Measurements from ENCODE around the gene ASRGL1. TPM values are rescaled to one million over a fixed set of nuclear protein-coding genes. Genes with fewer than 3 reads are reported as not detected.
"Not testable (repeated sequence)": the region's sequence is repeated elsewhere in the genome, so short reads cannot be mapped to it uniquely, and the experiment has no call there.

Gene ASRGL1
- total RNA-seq, 1 experiment from 2014 or later = 5.1 TPM

DNA sequence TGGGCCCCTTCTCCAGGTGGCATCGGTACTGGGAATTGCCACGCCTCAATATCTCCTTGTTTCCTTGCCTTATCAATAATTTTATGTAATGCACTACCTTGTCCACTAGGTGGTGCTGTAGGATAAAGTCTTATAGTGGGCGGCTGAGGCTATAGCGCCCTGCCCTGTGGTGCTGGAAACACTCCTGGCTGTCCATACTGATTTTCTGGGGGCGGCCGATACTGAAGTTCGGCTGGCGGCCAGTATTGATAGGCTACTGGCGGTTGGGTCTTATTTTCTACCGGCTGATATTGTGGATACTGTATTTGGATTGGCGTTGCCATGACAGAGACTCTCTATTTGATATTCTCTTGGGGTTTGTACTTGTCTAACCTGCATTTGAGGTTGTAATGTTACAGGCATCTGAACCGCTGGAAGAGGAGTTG, 43.6 kb downstream of the ASRGL1 start:
- DNase-seq = peak; percentile 32
- not testable (repeated sequence) for H3K36me3 ChIP-seq, H3K27me3 ChIP-seq, H3K9me3 ChIP-seq, H3K4me3 ChIP-seq

DNA sequence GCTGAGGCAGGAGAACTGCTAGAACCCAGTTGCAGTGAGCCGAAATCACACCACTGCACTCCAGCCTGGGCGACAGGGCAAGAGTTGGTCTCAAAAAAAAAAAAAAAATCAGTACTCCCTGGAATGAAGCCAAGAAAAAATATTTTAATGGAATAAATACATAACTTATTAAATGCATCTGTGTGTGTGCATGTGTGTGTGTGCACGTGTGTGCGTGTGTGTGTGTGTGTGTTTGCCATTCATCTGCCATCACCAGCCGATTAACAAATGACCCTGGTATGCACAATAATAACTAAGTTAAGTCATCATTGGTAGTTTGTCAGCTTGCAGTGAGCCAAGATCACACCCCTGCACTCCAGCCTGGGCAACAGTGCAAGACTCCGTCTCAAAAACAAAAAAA, 46.6 kb downstream of the ASRGL1 start:
- Histone ChIP-seq H3K9me3 (no peaks in the 10 kb centered on the region), H3K27me3 (no peaks in the 10 kb centered on the region), H3K36me3 (no peaks in the 10 kb centered on the region), H3K4me3 (no peak overlapping the region)
- DNase-seq = no peak

DNA sequence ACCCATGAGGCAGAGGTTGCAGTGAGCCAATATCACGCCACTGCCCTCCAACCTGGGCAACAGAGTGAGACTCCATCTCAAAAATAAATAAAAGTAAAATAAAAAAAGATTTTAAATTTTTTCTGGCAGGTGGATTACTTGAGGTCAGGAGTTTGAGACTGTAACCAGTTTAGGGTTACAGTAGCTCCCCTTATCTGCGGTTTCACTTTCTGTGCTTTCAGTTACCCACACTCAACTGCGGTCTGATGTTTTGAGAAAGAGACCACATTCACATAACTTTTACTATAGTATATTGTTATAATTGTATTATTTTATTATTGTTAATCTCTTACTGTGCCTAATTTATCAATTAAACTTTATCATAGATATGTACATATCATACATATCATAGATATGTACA, 48.8 kb downstream of the ASRGL1 start:
- not testable (repeated sequence) for DNase-seq, H3K36me3 ChIP-seq

DNA sequence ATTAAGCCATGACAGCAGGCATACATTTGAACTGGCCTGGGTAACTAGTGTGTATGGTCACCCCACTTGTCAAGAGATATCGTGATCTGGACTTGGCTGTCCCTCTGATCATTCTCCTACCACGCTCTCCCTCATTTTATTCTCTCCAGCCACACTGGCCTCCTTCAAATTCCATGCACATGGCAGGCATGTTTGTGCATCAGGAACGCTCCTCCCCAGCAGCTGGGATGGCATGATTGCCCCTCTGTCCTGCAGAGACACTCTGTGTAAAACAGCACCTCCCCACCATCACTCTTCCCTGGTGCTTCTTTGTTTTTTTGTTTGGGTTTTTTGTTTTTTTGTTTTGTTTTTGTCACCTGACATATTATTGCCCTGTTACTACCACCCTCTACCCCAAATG, 50.1 kb downstream of the ASRGL1 start:
- no peaks in the 10 kb centered on the region for H3K27me3 ChIP-seq
- H3K4me3 ChIP-seq = no peak overlapping the region
- no peak for DNase-seq
- H3K36me3 ChIP-seq = no peaks in the 10 kb centered on the region
- H3K9me3 ChIP-seq = no peaks in the 10 kb centered on the region

More for the DNA sequence above, 48.8 kb downstream of the ASRGL1 start:
- H3K9me3 ChIP-seq, H3K4me3 ChIP-seq, H3K27me3 ChIP-seq: not testable (repeated sequence)

DNA sequence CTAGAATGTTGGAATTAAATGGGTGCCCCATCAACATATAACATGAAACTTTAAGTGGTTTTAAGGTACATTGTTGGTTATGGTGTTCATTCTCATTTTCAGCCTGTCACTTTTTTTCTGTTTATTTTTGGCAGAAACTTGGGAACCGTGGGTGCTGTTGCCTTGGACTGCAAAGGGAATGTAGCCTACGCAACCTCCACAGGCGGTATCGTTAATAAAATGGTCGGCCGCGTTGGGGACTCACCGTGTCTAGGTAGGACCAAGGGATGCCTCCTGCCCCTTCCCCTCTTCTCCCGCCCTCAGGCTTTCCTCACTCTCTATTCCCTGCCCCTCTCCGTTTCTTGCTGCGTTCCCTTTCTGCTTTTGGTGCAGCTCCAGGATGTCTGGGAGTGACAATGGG, 51.8 kb downstream of the ASRGL1 start:
- no peak for DNase-seq
- Histone ChIP-seq H3K9me3 (no peaks in the 10 kb centered on the region), H3K27me3 (no peaks in the 10 kb centered on the region), H3K36me3 (no peaks in the 10 kb centered on the region), H3K4me3 (no peak overlapping the region)

DNA sequence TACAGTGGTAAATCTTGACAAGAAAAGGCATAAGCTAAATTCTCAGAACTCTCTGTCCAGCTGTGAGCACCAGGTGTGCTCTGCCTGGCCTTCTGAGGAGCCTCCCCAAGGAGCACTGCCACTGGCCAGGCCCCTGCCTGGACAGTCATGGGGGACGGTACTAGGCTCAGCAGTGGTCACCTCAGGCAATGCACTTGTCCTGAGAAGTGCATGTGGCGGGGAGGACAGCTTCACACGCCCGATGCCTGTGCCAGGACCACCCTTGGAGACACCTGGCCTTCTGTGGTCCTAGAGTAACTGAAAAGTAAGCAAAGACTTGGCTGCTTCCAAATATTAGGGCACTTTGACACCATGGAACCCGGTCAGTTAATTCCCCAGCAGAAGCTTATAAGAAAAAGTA, 53.0 kb downstream of the ASRGL1 start:
- no peak overlapping the region for H3K4me3 ChIP-seq
- H3K9me3 ChIP-seq = no peaks in the 10 kb centered on the region
- H3K27me3 ChIP-seq = no peaks in the 10 kb centered on the region
- H3K36me3 ChIP-seq = no peaks in the 10 kb centered on the region
- no peak for DNase-seq

DNA sequence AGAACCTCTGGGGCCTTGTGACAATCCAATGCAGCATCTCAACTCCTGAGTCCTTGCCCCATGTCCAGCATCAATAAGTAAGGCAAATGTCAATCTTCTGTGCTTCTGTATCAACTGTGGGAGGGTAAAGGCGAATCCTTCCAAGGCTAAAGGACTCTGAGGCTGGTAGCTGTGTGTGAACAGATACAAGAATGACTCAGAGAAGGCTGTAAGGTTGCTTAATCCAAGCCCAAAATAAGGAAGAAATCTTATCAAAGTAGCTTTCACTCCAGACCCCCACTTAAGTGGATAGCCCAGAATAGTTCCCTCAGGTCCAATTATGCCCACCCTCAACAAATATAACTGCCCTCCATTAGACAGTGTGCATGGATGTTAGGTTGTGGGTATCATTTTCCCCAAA, 53.5 kb downstream of the ASRGL1 start:
- Histone ChIP-seq H3K27me3 (no peaks in the 10 kb centered on the region), H3K4me3 (no peak overlapping the region), H3K36me3 (no peaks in the 10 kb centered on the region), H3K9me3 (no peaks in the 10 kb centered on the region)
- DNase-seq = no peak

DNA sequence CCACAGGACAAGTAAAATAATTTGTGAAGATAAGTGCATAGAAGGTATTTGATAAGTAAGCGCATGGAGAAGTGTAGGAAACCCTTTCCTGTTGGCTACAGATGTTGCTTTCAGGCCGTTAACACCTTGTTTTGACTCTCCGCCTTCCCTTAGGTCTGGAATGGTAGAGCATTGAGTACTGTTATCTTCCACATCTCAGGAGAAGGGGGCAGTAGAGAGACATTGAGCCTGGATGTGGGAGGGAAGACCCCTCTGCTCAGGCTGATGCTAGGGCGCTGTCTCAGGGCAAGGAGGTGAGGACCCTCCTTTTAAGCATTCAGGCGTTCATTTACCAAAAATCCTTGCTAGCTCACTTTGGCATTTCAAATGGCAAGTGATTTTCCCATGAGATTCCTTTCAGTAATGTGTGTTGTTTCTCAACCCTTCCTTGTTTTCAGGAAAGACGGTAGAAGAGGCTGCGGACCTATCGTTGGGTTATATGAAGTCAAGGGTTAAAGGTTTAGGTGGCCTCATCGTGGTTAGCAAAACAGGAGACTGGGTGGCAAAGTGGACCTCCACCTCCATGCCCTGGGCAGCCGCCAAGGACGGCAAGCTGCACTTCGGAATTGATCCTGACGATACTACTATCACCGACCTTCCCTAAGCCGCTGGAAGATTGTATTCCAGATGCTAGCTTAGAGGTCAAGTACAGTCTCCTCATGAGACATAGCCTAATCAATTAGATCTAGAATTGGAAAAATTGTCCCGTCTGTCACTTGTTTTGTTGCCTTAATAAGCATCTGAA, 54.6 kb downstream of the ASRGL1 start:
- H3K27me3 ChIP-seq = no peaks in the 10 kb centered on the region
- no peak for DNase-seq
- no peaks in the 10 kb centered on the region for H3K36me3 ChIP-seq
- no peaks in the 10 kb centered on the region for H3K9me3 ChIP-seq
- H3K4me3 ChIP-seq = no peak overlapping the region

DNA sequence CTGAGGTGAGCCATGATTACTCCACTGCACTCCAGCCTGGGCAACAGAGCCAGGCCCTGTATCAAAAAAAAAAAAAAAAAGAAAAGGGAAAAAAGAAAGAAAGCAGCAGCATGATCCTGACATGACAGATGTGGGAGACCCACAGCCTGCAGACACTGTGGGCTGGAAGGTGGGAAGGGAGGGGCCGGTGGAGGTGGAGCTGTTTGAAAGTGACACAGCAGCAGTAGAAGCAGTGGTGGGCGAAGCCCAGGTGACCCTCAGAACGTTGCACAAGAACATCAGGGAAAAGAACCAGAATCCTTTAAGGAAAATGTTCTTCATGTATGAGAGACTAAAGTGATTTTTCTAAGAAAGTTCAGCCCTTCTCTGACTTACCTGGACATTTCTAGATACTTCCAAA, 55.3 kb downstream of the ASRGL1 start:
- H3K9me3 ChIP-seq = no peaks in the 10 kb centered on the region
- H3K27me3 ChIP-seq = no peaks in the 10 kb centered on the region
- DNase-seq = no peak
- H3K36me3 ChIP-seq = no peaks in the 10 kb centered on the region
- no peak overlapping the region for H3K4me3 ChIP-seq

DNA sequence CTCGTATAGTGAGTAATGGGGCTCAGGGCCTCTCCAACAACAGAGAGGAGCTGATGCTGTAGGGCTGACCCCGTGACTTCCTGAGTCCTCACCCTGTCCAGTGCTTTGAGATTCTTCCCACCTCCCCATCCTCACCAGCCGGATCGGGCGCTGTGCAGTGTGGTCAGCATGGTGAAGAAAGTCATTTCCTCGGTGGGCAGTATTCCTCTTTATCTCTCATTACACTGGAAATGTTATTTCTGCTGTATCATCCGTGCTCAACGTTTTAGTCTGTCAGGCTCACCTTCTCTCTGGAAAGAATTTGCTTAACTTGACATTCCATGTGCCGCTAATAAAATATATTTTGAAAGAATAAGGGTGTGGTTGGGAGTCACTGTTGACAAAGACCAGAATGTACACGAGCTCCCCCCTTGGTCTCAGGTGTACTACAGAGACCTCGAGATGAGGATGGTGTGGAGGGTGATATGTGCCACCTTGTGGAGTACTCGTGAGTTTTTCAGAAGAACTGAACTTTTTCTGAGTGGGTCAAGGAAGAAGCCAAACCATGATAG, 55.9 kb downstream of the ASRGL1 start:
- Histone ChIP-seq H3K9me3 (no peaks in the 10 kb centered on the region), H3K36me3 (no peaks in the 10 kb centered on the region), H3K27me3 (no peaks in the 10 kb centered on the region), H3K4me3 (no peak overlapping the region)
- DNase-seq = no peak

DNA sequence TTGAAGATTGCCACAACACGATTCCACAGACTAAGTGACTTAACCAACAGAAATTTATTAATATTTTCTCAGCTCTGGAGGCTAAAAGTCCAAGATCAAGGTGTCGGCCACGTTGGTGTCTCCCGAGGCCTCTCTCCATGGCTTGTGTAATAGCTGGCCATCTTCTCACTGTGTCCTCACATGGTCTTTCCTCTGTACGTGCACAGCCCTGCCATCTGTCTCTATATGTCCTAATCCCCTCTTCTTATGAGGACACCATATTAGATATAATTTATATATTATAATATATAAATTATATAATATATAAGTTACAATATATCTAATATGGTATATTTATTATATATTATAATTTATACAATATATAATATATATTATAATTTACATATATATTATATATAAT, 56.5 kb downstream of the ASRGL1 start:
- no peaks in the 10 kb centered on the region for H3K9me3 ChIP-seq
- H3K36me3 ChIP-seq = no peaks in the 10 kb centered on the region
- no peak for DNase-seq
- H3K27me3 ChIP-seq = no peaks in the 10 kb centered on the region
- no peak overlapping the region for H3K4me3 ChIP-seq

DNA sequence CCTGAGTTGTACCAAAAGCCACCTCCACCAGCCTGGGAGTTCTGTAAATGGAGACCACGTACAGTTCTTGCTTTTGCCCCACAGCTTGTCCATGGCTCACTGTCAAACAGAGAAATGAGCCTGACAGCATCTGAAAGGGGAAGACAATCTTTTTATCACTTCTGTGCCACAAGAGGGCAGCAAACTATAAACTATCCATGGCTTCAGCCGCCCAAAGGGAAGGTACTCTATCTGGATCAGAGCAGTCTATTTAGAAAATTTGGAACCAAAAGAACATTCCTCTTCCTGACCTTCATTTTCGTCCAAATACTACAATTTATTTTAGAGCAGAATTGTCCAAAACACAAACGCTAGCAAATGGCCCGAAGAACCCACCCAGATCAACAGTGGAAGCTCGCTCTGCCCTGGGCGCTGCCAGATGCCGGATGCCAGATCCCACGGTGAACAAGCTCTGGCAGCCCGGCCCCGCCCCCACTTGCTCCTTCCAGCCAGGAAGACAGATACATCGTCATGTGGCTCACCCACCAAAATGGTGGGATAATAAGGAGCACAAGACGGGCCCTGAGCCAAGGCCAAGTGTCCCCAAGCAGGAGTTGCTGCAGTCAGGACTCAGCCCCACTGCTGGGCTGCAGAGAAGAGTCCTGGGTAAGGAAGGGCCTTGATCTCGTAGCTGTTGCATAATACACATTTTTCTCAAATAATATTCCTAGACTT, 57.7 kb downstream of the ASRGL1 start:
- H3K9me3 ChIP-seq = no peaks in the 10 kb centered on the region
- peak; percentile 81 for DNase-seq
- peak overlapping the region; percentile 38 for H3K4me3 ChIP-seq
- no peaks in the 10 kb centered on the region for H3K27me3 ChIP-seq
- no peaks in the 10 kb centered on the region for H3K36me3 ChIP-seq

DNA sequence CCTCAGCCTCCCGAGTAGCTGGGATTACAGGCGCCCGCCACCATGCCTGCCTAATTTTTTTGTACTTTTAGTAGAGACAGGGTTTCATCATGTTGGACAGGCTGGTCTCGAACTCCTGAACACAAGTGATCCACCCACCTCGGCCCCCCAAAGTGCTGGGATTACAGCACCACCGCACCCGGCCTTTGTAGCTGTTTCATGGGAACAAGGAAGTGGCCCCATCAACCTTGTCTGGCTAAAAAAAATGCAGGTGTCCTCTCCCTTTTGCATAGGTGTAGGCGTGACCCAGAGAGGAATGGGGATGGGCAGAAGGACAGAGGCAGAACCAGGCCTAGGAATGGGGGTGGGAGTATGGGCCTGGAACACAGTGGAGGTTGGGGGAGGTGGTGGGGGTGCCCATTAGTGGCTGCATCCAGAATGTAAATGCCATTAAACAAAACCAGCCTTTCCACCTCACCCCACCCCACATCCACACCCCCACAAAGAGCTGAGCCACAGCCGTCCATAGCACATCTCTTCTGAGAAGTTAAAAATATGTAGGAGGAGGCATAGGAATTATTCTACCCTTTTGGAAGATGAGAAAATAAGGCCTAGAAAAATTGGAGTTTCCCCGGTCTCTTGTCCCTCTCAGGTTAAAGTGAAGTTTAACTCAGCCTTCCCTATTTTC, 58.8 kb downstream of the ASRGL1 start:
- no peak for DNase-seq
- Histone ChIP-seq H3K27me3 (no peaks in the 10 kb centered on the region), H3K9me3 (no peaks in the 10 kb centered on the region), H3K36me3 (no peaks in the 10 kb centered on the region), H3K4me3 (no peak overlapping the region)

DNA sequence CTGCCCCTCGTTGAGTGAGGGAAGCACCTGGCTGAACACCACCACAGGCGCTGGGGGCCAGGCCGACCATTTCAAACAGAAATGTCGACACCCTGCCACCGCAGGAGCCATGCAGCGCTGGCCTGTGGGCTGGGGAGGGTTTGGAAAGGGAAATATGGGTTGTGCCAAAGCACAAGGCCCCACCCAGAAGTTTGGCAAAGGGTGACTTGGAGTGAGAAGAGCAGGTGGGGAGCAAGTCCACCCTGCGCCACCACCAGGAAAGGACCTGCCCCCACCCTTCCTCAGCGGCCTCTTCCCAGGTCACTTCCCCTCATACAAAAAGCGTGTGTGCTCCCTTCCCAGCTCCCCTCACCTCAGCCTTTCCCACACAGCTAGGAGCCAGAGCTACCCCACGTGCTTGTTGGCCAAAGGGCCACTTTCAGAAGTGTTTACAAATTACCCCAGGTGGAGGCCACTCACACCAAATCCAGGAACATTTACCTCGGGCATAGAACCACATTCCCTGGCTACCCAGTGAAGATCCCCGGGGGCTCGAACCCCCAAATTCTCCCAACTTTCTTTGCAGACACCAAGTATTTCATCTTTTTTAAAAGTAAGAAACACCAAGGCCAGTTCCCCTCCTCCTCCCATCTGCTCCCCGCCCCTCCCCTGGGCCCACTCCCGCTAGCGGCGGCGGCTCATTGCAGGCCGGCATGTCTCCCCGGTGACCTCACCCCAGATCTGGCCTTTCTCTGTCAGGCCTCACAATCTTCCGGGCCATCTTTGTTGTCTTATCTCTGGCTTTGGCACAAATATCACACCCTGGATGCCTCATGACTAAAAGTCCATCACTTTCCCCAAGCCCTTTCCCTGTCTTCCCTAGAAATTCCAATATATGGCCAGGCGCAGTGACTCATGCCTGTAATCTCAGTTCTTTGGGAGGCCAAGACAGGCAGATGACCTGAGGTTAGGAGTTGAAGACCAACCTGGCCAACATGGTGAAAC, 61.1 kb downstream of the ASRGL1 start:
- Histone ChIP-seq H3K4me3 (no peak overlapping the region), H3K36me3 (no peaks in the 10 kb centered on the region), H3K27me3 (no peaks in the 10 kb centered on the region), H3K9me3 (no peaks in the 10 kb centered on the region)
- DNase-seq = peak; percentile 36

DNA sequence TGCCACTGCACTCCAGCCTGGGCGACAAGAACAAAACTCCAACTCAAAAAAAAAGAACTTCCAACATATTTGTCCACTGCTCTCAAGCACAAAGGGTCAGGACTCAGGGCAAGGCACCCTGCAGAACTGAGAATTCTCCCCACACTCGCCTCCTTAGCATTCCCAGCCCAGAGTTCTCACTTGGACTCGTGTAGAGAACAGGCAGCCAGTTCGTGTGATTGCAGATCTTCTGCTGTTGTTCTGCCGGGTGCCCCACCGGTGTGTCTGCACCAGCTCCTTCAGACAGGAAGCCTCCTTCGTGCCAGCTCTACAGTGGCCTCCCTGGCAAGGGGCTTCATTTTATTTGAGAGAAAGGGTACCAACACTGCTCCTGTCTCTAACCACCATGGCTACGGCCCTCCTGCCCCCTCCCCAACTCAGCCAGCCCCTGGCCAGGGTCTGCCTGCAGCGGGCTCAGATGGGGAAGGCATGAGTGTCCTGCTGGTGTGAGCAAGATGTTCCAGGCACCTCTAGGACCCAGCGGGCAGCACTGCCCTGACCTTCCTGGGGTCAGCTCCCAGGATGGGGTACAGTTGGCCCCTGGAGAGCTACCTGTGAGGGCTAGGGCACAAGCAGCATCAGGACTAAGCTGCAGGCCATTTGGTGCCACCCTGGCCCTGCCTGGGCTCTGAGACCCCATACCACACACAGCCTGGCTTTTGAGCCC, 62.1 kb downstream of the ASRGL1 start:
- Histone ChIP-seq H3K9me3 (no peaks in the 10 kb centered on the region), H3K4me3 (no peak overlapping the region), H3K27me3 (no peaks in the 10 kb centered on the region), H3K36me3 (no peaks in the 10 kb centered on the region)
- DNase-seq = no peak

DNA sequence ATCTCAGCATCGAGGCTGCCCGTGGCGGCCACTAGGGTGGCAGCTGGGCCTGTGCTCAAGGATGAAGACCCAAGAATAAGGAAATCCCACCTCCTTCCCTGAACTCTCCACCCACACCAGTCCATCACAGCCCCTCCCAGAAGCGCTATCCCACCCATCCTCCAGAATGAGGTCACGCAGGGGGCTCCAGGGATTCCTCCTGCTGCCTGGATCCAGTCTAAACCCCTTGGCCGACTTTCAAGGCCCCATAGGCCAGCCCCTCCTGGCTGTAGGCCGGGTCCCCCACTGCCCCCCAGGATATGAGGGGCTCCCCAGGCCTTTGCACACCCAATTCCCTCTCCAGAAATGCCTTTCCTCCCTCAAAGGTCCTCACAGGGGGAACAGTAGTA, 62.6 kb downstream of the ASRGL1 start:
- Histone ChIP-seq H3K9me3 (no peaks in the 10 kb centered on the region), H3K36me3 (no peaks in the 10 kb centered on the region), H3K4me3 (no peak overlapping the region), H3K27me3 (no peaks in the 10 kb centered on the region)
- DNase-seq = no peak
